B cell (primary cell): Measurements from ENCODE around the gene MAPK8. TPM values are rescaled to one million over a fixed set of nuclear protein-coding genes. Genes with fewer than 3 reads are reported as not detected.

Experiments
- ATAC-seq: fragments of 200-7000 bp; cut with Tn5 transposase; one replicate; pipeline ENCODE4 v1.10.0; 2021; ENCODE audit warnings: low read depth, mild to moderate bottlenecking, moderate number of reproducible peaks, moderate library complexity
- CTCF ChIA-PET: fragments of 350-600 bp; sonication (Branson Sonifier 250); formaldehyde crosslinking; loops from one replicate; lab custom pipeline; 2021; ENCODE audit warnings: antibody characterized with exemption, inconsistent platforms; lab: Charles Lee
- POLR2A ChIA-PET: fragments of 350-600 bp; sonication (Branson Sonifier 250); formaldehyde crosslinking; loops from one replicate; lab custom pipeline; 2021; ENCODE audit warnings: antibody characterized with exemption; lab: Charles Lee
- DNase-seq: peaks from one replicate; pipeline ENCODE4 v3.0.0; 2013
- H2AFZ ChIP-seq: 2 replicates; pipeline ENCODE4 v1.6.1; 2012; ENCODE audit warnings: mild to moderate bottlenecking, low read depth, low read length; ENCODE audit not compliant: insufficient read depth, poor library complexity, severe bottlenecking
- H3K27ac ChIP-seq, 2 donors: 1 replicate in 1 of 2; 2 replicates in 1 of 2; pipeline ENCODE4 v1.5.1; 2012 to 2013; ENCODE audit warnings: low read length in 2 of 2, mild to moderate bottlenecking in 2 of 2, moderate library complexity in 1 of 2
- H3K27me3 ChIP-seq, 4 experiments: fragments of 200-600 bp in 1 of 4; sonication (generic) in 1 of 4; replicated peaks in 1 of 4; 1 replicate in 2 of 4; 2 replicates in 2 of 4; pipeline versions ENCODE4 v1.6.1 to v1.7.0; 2013 to 2016; ENCODE audit warnings: low read length in 3 of 4, mild to moderate bottlenecking in 2 of 4, mixed read lengths in 1 of 4, moderate library complexity in 1 of 4; ENCODE audit not compliant: insufficient read depth in 4 of 4, control insufficient read depth in 3 of 4; ENCODE audit errors: control extremely low read depth in 1 of 4
- H3K36me3 ChIP-seq, 2 experiments: replicated peaks in 1 of 2; 1 replicate in 1 of 2; 2 replicates in 1 of 2; pipeline versions ENCODE4 v1.6.1 to v1.7.1; 2013; ENCODE audit warnings: low read length in 1 of 2; ENCODE audit not compliant: insufficient read depth in 2 of 2, control insufficient read depth in 1 of 2; ENCODE audit errors: control extremely low read depth in 1 of 2, extremely low read depth in 1 of 2
- H3K4me1 ChIP-seq, 2 donors: fragments of 200-600 bp in 1 of 2; sonication (generic) in 1 of 2; 1 replicate in 1 of 2; 2 replicates in 1 of 2; pipeline versions ENCODE4 v1.5.1 to v1.6.1; 2013 to 2017; ENCODE audit warnings: low read length in 2 of 2; ENCODE audit not compliant: control insufficient read depth in 2 of 2, insufficient read depth in 2 of 2
- H3K4me2 ChIP-seq: replicated peaks from 2 replicates; pipeline ENCODE3; 2012; ENCODE audit warnings: mild to moderate bottlenecking, low read depth, low read length; ENCODE audit not compliant: poor library complexity, severe bottlenecking
- H3K4me3 ChIP-seq, 5 experiments: fragments of 200-600 bp in 1 of 5; sonication (generic) in 1 of 5; 1 replicate in 3 of 5; 2 replicates in 2 of 5; pipeline versions ENCODE4 v1.5.1 to v1.7.0; 2011 to 2016; ENCODE audit warnings: low read length in 4 of 5, mild to moderate bottlenecking in 4 of 5, low read depth in 2 of 5, control low read depth in 1 of 5, moderate library complexity in 1 of 5; ENCODE audit not compliant: insufficient read depth in 1 of 5; ENCODE audit errors: control extremely low read depth in 1 of 5, extremely low read depth in 1 of 5
- H3K79me2 ChIP-seq: fragments of 200-600 bp; sonication (generic); one replicate; pipeline ENCODE4 v1.6.0; 2016; ENCODE audit warnings: low read length; ENCODE audit not compliant: control insufficient read depth, insufficient read depth
- H3K9ac ChIP-seq: fragments of 200-600 bp; sonication (generic); 2 replicates; pipeline ENCODE4 v1.6.1; 2017; ENCODE audit warnings: mild to moderate bottlenecking, low read length, moderate library complexity
- H3K9me3 ChIP-seq, 3 donors: one replicate each; pipeline versions ENCODE4 v1.6.1 to v1.7.1; 2013; ENCODE audit warnings: low read length in 2 of 3; ENCODE audit not compliant: control insufficient read depth in 2 of 3, insufficient read depth in 1 of 3; ENCODE audit errors: control extremely low read depth in 1 of 3
- H4K20me1 ChIP-seq: 2 replicates; pipeline ENCODE4 v1.6.0; 2012; ENCODE audit warnings: mild to moderate bottlenecking, low read length; ENCODE audit not compliant: insufficient read depth, control insufficient read depth, poor library complexity, severe bottlenecking
- H3K27ac Mint-ChIP-seq: one replicate; pipeline ENCODE4 v1.8.0; 2021; ENCODE audit warnings: mixed read lengths
- H3K27me3 Mint-ChIP-seq: one replicate; pipeline ENCODE4 v1.8.0; 2021; ENCODE audit warnings: mixed read lengths
- H3K4me1 Mint-ChIP-seq: one replicate; pipeline ENCODE4 v1.8.0; 2021; ENCODE audit warnings: mixed read lengths
- H3K4me3 Mint-ChIP-seq: one replicate; pipeline ENCODE4 v1.8.0; 2021; ENCODE audit warnings: mixed read lengths
- H3K9me3 Mint-ChIP-seq: one replicate; pipeline ENCODE4 v1.8.0; 2022; ENCODE audit warnings: mixed read lengths; ENCODE audit not compliant: insufficient read depth
- CTCF ChIP-seq: fragments of 200-600 bp; IDR thresholded peaks from one replicate; pipeline ENCODE4 v1.8.0; 2022; ENCODE audit warnings: antibody characterized with exemption, mild to moderate bottlenecking
- EZH2 ChIP-seq: IDR thresholded peaks from 2 replicates; pipeline ENCODE4 v1.6.1; 2012; ENCODE audit warnings: borderline replicate concordance, low read depth, mild to moderate bottlenecking, moderate library complexity, low read length; ENCODE audit not compliant: insufficient read depth, poor library complexity, severe bottlenecking
- WGBS: methylation state at CpG from one replicate; pipeline ENCODE4 v1.1.5; 2013; ENCODE audit warnings: missing lambda C conversion rate; ENCODE audit not compliant: insufficient coverage; 5-methylcytosine and 5-hydroxymethylcytosine counted together
- intact Hi-C: fragments of 100-400 bp; cut with micrococcal nuclease; formaldehyde crosslinking; loops from one replicate; pipeline ENCODE4 v1.10.0; 2022
- polyA plus RNA-seq: library from polyadenylated mRNA; depleted of rRNA; stranded (reverse); fragments of >200 nt; gene quantifications from 2 replicates; pipeline ENCODE4 v1.2.3, GENCODE V29; 2012
- total RNA-seq, 2 donors: library from RNA; stranded (reverse); fragments of 120-200 nt in 1 of 2; gene quantifications; 1 replicate in 1 of 2; 2 replicates in 1 of 2; pipeline versions ENCODE4 v1.2.3 to v1.2.4, GENCODE V29; 2013 to 2022

Gene MAPK8
- total and polyA plus RNA-seq, 2 donors (not counting 1 experiment from before 2014, with no cell fraction given): 13.7 to 40.0 TPM

GRCh38 chr10:48316236-48316635 is 9.8 kb downstream of the MAPK8 start:
- POLR2A ChIA-PET: no interaction called here
- Histone ChIP-seq H3K4me1 (peaks cover 0 to 7% of the 10 kb centered on the region in 2 donors), H3K27ac (no peak overlapping the region), H3K36me3 (no peaks in the 10 kb centered on the region), H3K4me3 (no peak overlapping the region), H3K79me2 (peaks cover 85% of the 10 kb centered on the region), H2AFZ (no peak overlapping the region), H3K9me3 (no peaks in the 10 kb centered on the region), H4K20me1 (peaks cover 34% of the 10 kb centered on the region), H3K27me3 (no peaks in the 10 kb centered on the region), H3K9ac (no peak overlapping the region), H3K4me2 (no peak overlapping the region)
- CTCF ChIA-PET: interaction anchor here (1.6 kb wide), 1 partner anchor 340 kb away, joined by 3 read pairs; no protein-coding TSS in a partner anchor
- Mint-ChIP-seq H3K4me3 (no peak overlapping the region), H3K27me3 (no peaks in the 10 kb centered on the region), H3K27ac (no peak overlapping the region), H3K4me1 (peaks cover 17% of the 10 kb centered on the region), H3K9me3 (no peaks in the 10 kb centered on the region)
- no peak for DNase-seq
- intact Hi-C loops: no loop called here
- ATAC-seq: no peak
- 100% methylated on average over 3 of the region's 4 CpGs for WGBS
- TF ChIP-seq EZH2 (no peak), CTCF (no peak)

- ATAC-seq (no peak), DNase-seq (no peak)
- Mint-ChIP-seq H3K4me1 (peaks cover 9% of the 10 kb centered on the region), H3K9me3 (no peaks in the 10 kb centered on the region), H3K27ac (no peak overlapping the region), H3K4me3 (no peak overlapping the region), H3K27me3 (no peaks in the 10 kb centered on the region)
- no peak overlapping the region for H2AFZ ChIP-seq
- 64% methylated on average over 4 of the region's 8 CpGs for WGBS
- peaks cover 35% of the 10 kb centered on the region for H4K20me1 ChIP-seq
- H3K4me1 ChIP-seq: peaks cover 0 to 7% of the 10 kb centered on the region in 2 donors
- H3K27ac ChIP-seq: no peak overlapping the region
- TF ChIP-seq CTCF (no peak), EZH2 (no peak)
- H3K36me3 ChIP-seq: no peaks in the 10 kb centered on the region
- H3K4me3 ChIP-seq: no peak overlapping the region
- H3K79me2 ChIP-seq: peaks cover 85% of the 10 kb centered on the region
- intact Hi-C loops: no loop called here
- CTCF ChIA-PET: interaction anchor here (1.6 kb wide), 1 partner anchor 339 kb away, joined by 3 read pairs; no protein-coding TSS in a partner anchor
- H3K4me2 ChIP-seq: no peak overlapping the region
- POLR2A ChIA-PET: no interaction called here
- H3K9me3 ChIP-seq: no peaks in the 10 kb centered on the region
- H3K27me3 ChIP-seq: no peaks in the 10 kb centered on the region
- no peak overlapping the region for H3K9ac ChIP-seq
These were observed 11.0 kb downstream of the MAPK8 start for GRCh38 chr10:48317321-48317990.
